Transverse colon (tissue), 4 donors: ENCODE measurements around the gene CDH13. TPM values are rescaled to one million over a fixed set of nuclear protein-coding genes. Genes with fewer than 3 reads are reported as not detected.

Experiments
- DNase-seq: peaks from one replicate; pipeline ENCODE4 v3.0.0-alpha.2; 2019
- H3K27ac ChIP-seq, 4 donors: fragments of 200-600 bp; sonication (generic); 2 replicates each; pipeline ENCODE4 v1.5.1; 2016 to 2018; ENCODE audit warnings: inconsistent platforms in 4 of 4
- H3K27me3 ChIP-seq: fragments of 200-600 bp; sonication (generic); 2 replicates; pipeline ENCODE4 v1.5.1; 2017; ENCODE audit warnings: inconsistent platforms
- H3K36me3 ChIP-seq, 4 donors: fragments of 200-600 bp; sonication (generic); 2 replicates each; pipeline ENCODE4 v1.5.1; 2017 to 2019; ENCODE audit warnings: inconsistent platforms in 4 of 4
- H3K4me1 ChIP-seq, 4 donors: fragments of 200-600 bp; sonication (generic); 2 replicates each; pipeline ENCODE4 v1.5.1; 2017 to 2020; ENCODE audit warnings: inconsistent platforms in 4 of 4
- H3K4me3 ChIP-seq, 4 donors: fragments of 200-600 bp; sonication (generic); 1 replicate in 1 of 4; 2 replicates in 3 of 4; pipeline versions ENCODE4 v1.5.1 to v1.6.1; 2017 to 2019; ENCODE audit warnings: inconsistent platforms in 4 of 4
- H3K9me3 ChIP-seq, 2 donors: fragments of 200-600 bp; sonication (generic); 2 replicates each; pipeline ENCODE4 v1.5.1; 2017 to 2019; ENCODE audit warnings: inconsistent platforms in 2 of 2
- EP300 ChIP-seq: sonication (generic); formaldehyde crosslinking; IDR thresholded peaks from one replicate; pipeline ENCODE4 v1.6.1; 2017; ENCODE audit warnings: antibody characterized with exemption, low read depth
- POLR2A ChIP-seq: fragments of 450-650 bp; IDR thresholded peaks from one replicate; pipeline ENCODE4 v1.6.1; 2016; ENCODE audit warnings: antibody characterized with exemption, mild to moderate bottlenecking, moderate library complexity
- POLR2AphosphoS5 ChIP-seq, 3 donors: sonication (generic); formaldehyde crosslinking; IDR thresholded peaks; one replicate each; pipeline ENCODE4 v1.6.1; 2016; ENCODE audit warnings: antibody characterized with exemption in 3 of 3
- WGBS, 2 donors: methylation state at CpG; one replicate each; pipeline ENCODE4 v1.1.5; 2018; ENCODE audit warnings: low coverage in 1 of 2; 5-methylcytosine and 5-hydroxymethylcytosine counted together
- in situ Hi-C, 4 donors: fragments of 200-750 bp; cut with MboI; loops; one replicate each; pipeline versions ENCODE4 v1.15.0 to v1.15.1; 2017; ENCODE audit warnings: low sequenced_read_pairs in 3 of 4, low pct_ligation_motif_present in 1 of 4, low pct_unique_long_range_greater_than_20kb in 1 of 4
- intact Hi-C: fragments of 100-400 bp; cut with DNase I; formaldehyde crosslinking; loops from one replicate; pipeline ENCODE4 v1.15.1; 2023; ENCODE audit warnings: low total_unique reads
- total RNA-seq, 4 donors: library from RNA; depleted of rRNA; stranded (reverse); fragments of >200 nt; gene quantifications; one replicate each; pipeline ENCODE4 v1.1.0, GENCODE V29; 2016
- TF ChIP-seq, protein P1 (sequence below), 5 experiments: fragments of 200-600 bp in 3 of 5; fragments of 450-650 bp in 2 of 5; sonication (generic) in 3 of 5; IDR thresholded peaks; 1 replicate in 2 of 5; 2 replicates in 3 of 5; pipeline ENCODE4 v1.5.1; 2016 to 2017; ENCODE audit warnings: antibody characterized with exemption in 5 of 5, inconsistent platforms in 3 of 5, mild to moderate bottlenecking in 2 of 5, moderate library complexity in 1 of 5

CDH13 gene
- total RNA-seq, 4 donors from 2014 or later = 3.8 to 28.1 (median 5.8) TPM

DNA sequence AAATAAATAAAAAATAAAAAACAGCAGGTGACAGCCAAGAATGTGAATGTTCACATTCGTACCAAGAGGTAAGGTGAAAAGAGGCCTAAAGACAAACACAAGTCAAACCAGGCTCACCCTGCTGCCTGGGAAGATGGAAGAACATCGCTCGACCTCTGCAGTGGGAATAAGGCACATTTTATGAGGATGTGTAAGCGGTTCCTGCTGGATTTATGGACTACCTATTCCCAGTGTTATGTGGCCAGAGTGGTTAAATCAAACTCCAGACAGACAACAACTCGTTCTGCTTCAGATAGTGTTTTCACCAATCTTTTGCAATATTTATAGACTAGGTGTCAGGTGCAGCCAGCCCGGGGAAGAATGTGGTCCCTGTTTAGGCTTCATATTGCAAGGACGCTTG lies 966.0 kb downstream of the CDH13 start:
- H3K27me3 ChIP-seq = no peaks in the 10 kb centered on the region
- TF ChIP-seq, protein P1, sequence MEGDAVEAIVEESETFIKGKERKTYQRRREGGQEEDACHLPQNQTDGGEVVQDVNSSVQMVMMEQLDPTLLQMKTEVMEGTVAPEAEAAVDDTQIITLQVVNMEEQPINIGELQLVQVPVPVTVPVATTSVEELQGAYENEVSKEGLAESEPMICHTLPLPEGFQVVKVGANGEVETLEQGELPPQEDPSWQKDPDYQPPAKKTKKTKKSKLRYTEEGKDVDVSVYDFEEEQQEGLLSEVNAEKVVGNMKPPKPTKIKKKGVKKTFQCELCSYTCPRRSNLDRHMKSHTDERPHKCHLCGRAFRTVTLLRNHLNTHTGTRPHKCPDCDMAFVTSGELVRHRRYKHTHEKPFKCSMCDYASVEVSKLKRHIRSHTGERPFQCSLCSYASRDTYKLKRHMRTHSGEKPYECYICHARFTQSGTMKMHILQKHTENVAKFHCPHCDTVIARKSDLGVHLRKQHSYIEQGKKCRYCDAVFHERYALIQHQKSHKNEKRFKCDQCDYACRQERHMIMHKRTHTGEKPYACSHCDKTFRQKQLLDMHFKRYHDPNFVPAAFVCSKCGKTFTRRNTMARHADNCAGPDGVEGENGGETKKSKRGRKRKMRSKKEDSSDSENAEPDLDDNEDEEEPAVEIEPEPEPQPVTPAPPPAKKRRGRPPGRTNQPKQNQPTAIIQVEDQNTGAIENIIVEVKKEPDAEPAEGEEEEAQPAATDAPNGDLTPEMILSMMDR (IDR thresholded peaks at IDR 0.05) = no peak
- no peak for TF ChIP-seq EP300
- TF ChIP-seq POLR2AphosphoS5 (IDR thresholded peaks at IDR 0.05) = no peak
- TF ChIP-seq POLR2A = no peak
- no peak overlapping the region for H3K27ac ChIP-seq
- no peaks in the 10 kb centered on the region for H3K4me1 ChIP-seq
- no peaks in the 10 kb centered on the region for H3K36me3 ChIP-seq
- 68 to 73% methylated on average over 3 to 7 of the region's 7 CpGs for WGBS, 2 donors
- no peaks in the 10 kb centered on the region for H3K9me3 ChIP-seq
- DNase-seq = no peak
- in situ Hi-C loops = no loop called here
- intact Hi-C loops = no loop called here
- no peak overlapping the region for H3K4me3 ChIP-seq

DNA sequence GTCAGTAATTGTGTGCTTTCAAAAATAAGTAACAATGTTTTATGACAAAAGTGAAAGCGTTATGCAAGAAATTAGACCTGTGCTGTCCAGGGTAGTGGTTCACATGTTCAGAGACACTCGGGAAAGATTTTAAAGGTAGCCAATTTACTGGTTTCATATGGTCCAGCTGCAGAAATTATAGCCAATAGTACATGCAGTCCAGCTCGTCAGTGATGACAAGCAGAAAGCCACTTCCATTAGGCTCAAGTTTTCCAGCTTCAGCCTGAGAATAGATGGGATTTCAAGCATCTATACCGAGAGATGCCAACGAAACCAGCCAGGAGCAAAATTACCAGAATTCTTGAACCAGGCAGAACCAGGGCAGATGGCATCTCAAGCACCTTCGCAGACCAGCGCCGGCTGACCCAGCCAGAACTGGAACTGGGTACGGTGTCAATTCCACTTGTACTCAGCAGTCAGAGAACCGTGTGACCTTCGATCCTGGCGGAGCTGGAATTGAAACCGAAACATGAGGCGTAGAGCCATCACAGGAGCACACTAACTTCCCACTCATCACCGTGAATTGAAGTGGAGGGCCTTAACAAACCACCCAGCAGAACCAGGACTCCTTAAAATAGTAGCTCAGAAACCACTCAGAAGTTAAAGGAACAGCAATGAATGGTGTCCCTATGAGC lies 973.2 kb downstream of the CDH13 start:
- WGBS, 2 donors = 76 to 88% methylated on average over 7 to 15 of the region's 15 CpGs

DNA sequence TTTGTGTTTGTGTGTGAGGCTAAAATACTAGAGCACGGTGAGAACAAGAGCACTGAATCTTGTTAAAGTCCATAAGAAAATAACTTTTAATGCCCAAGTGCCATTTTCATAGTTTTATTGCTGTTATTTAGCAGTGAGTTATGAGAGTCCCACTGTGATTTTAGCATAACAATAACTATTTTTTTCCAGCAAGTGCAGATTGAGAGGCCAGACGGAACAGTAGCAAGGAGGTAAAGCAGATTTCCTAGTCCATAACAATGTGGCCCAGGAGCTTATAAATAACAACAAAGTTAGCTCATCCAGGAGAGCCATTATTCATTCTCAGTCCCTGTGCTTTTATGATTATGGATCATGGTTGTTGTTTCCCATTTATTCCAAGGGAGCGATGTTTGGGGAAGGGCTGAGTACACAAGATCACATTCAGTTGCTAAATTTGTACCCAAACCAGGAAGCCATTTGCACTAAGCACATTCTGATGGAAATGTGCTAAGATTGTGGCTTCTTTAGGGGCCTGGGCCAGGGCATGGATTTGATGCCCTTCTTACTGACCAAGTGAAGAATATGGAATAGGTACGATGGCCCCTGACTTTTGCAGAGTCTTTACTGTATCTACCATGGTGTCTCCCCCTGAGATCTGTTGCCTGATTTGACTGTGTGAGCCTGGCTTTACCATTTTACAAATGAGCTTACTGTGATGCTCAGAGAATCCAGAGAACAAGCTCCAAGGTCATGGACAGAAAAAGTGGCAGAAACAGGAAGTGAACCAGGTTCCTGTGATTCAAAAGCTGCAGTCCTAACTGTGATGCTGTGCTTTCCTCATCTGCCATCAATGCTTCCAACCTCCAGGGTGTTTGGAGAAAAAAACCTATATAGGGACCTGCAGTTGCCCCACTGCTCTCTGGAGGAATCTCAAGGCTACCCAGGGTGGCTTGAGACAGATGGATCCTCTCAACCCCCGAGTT lies 976.3 kb downstream of the CDH13 start:
- in situ Hi-C loops (no loop called here), intact Hi-C loops (no loop called here)
- Histone ChIP-seq H3K4me1 (no peaks in the 10 kb centered on the region), H3K27me3 (no peaks in the 10 kb centered on the region), H3K36me3 (no peaks in the 10 kb centered on the region), H3K27ac (no peak overlapping the region), H3K9me3 (no peaks in the 10 kb centered on the region), H3K4me3 (no peak overlapping the region)
- WGBS, 2 donors = 63 to 64% methylated on average over 3 to 5 of the region's 5 CpGs
- TF ChIP-seq EP300 = no peak
- TF ChIP-seq, protein P1 (IDR thresholded peaks at IDR 0.05) = no peak
- TF ChIP-seq POLR2A = no peak
- TF ChIP-seq POLR2AphosphoS5 (IDR thresholded peaks at IDR 0.05) = no peak
- DNase-seq = no peak

More for the DNA sequence above, 973.2 kb downstream of the CDH13 start:
- H3K4me1 ChIP-seq = no peaks in the 10 kb centered on the region
- no peak overlapping the region for H3K4me3 ChIP-seq
- no peaks in the 10 kb centered on the region for H3K36me3 ChIP-seq
- intact Hi-C loops = no loop called here
- DNase-seq = no peak
- in situ Hi-C loops = no loop called here
- H3K27ac ChIP-seq = no peak overlapping the region
- TF ChIP-seq POLR2A = no peak
- TF ChIP-seq EP300 = no peak
- TF ChIP-seq, protein P1 (IDR thresholded peaks at IDR 0.05) = no peak
- no peak for TF ChIP-seq POLR2AphosphoS5 (IDR thresholded peaks at IDR 0.05)
- H3K27me3 ChIP-seq = no peaks in the 10 kb centered on the region
- H3K9me3 ChIP-seq = no peaks in the 10 kb centered on the region

DNA sequence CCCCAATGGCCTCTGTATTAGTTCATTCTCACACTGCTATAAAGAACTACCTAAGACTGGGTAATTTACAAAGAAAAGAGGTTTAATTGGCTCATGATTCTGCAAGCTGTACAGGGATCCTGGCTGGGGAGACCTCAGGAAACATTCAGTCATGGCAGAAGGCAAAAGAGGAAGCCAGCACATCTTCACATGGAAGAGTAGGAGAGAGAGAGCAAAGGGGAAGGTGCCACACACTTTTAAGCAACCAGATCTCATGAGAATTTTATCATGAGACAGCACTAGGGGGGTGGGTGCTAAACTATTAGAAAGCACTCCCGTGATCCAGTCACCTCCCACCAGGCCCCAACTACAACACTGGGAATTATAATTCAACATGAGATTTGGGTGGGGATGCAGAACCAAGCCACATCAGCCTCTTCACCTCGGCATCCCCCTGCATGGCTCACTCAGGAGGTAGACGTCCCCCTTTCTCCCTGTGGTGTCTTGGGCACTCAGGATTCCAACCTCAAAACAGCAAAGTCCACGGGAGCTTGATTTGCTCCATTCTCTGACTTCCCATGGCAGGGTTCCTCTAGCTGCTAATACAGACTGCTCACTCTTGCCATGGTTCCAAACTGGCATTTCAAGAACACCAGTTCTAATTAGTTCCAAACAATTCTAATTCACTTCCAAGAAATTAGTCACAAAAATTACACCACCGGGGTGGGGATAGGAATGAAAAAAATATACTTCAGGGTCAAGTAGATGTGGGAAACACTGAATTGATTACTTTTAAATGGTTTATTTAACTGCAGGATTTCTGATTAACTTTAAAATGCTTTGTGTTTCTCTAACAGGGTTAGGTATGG lies 977.2 kb downstream of the CDH13 start:
- H3K4me3 ChIP-seq = no peak overlapping the region
- H3K27me3 ChIP-seq = no peaks in the 10 kb centered on the region
- TF ChIP-seq EP300 (no peak), POLR2A (no peak), POLR2AphosphoS5 (IDR thresholded peaks at IDR 0.05) (no peak)
- TF ChIP-seq, protein P1 (IDR thresholded peaks at IDR 0.05) = no peak
- no peak for DNase-seq
- intact Hi-C loops (no loop called here), in situ Hi-C loops (no loop called here)
- H3K36me3 ChIP-seq = no peaks in the 10 kb centered on the region
- WGBS, 2 donors = 60 to 76% methylated on average over 1 to 5 of the region's 5 CpGs
- no peak overlapping the region for H3K27ac ChIP-seq
- no peaks in the 10 kb centered on the region for H3K9me3 ChIP-seq
- no peaks in the 10 kb centered on the region for H3K4me1 ChIP-seq
